ENCODE results near the gene ADTRP.
A peak's percentile ranks its signal among the peaks of the same experiment; 100 is the strongest.

The ADTRP gene

GRCh38 chr6:11722805-11723631 lies 55.6 kb downstream of the ADTRP start:
- no peak for DNase-seq

- no peak for DNase-seq
Measured at GRCh38 chr6:11722220-11722619, 56.4 kb downstream of the ADTRP start.

GRCh38 chr6:11718463-11718862 lies 60.1 kb downstream of the ADTRP start:
- no peak for DNase-seq

GRCh38 chr6:11718031-11718430 lies 60.6 kb downstream of the ADTRP start:
- DNase-seq, result no peak

GRCh38 chr6:11714798-11715285 lies 63.8 kb downstream of the ADTRP start:
- DNase-seq, result no peak

GRCh38 chr6:11714116-11714797 lies 64.3 kb downstream of the ADTRP start:
- no peak for DNase-seq

GRCh38 chr6:11712760-11713159 lies 65.8 kb downstream of the ADTRP start:
- no peak for DNase-seq

GRCh38 chr6:11711984-11712711 lies 66.5 kb downstream of the ADTRP start:
- DNase-seq, result no peak

GRCh38 chr6:11711003-11711983 lies 67.3 kb downstream of the ADTRP start:
- DNase-seq, result no peak

- no peak for DNase-seq
Measured at GRCh38 chr6:11710311-11710761, 68.3 kb downstream of the ADTRP start.

GRCh38 chr6:11706171-11706570 lies 72.4 kb downstream of the ADTRP start:
- DNase-seq, result no peak

- no peak for DNase-seq
Measured at GRCh38 chr6:11705483-11705882, 73.1 kb downstream of the ADTRP start.

- DNase-seq, result no peak
Measured at GRCh38 chr6:11705069-11705468, 73.5 kb downstream of the ADTRP start.

GRCh38 chr6:11703725-11704124 lies 74.9 kb downstream of the ADTRP start:
- DNase-seq, result no peak

GRCh38 chr6:11702500-11703130 lies 76.0 kb downstream of the ADTRP start:
- DNase-seq, result no peak

- DNase-seq, result no peak
Measured at GRCh38 chr6:11702089-11702488, 76.5 kb downstream of the ADTRP start.

- DNase-seq, result no peak
Measured at GRCh38 chr6:11701573-11701972, 77.0 kb downstream of the ADTRP start.

- DNase-seq, result peak; percentile 18
Measured at GRCh38 chr6:11700118-11700718, 78.4 kb downstream of the ADTRP start.

GRCh38 chr6:11699576-11699975 lies 79.0 kb downstream of the ADTRP start:
- DNase-seq, result no peak

- DNase-seq, result no peak
Measured at GRCh38 chr6:11692451-11693376, 85.9 kb downstream of the ADTRP start.

Measured in NCI-H1694 treated with DMSO at 0.1 percent for 48 hours (cell line).